Endothelial cell of hepatic sinusoid (primary cell): ENCODE measurements around the gene RALBP1.

Source experiments
- in situ Hi-C: cut with HindIII; loops from 2 replicates; pipeline ENCODE4 v1.10.0; 2017; ENCODE audit warnings: low sequenced_read_pairs

The RALBP1 gene

DNA sequence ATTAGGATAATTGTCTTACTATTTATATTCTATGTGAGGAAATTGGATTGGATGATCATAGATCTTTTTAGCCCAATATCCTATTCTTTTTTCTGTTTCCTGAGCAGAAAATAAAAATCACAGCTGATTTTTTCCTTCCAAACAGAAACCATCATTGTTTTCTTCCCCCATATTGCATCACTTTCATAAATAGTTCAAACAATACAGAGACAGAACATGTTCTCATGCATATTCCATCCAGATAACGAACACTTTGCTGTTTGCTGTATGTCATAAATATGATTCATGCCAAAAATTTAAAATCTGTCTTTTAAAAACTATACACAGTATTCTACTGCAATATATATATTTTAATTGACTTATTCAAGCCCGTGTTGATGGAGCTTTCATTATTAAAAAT, 22.0 kb upstream of the RALBP1 start:
- in situ Hi-C loops = no loop called here

DNA sequence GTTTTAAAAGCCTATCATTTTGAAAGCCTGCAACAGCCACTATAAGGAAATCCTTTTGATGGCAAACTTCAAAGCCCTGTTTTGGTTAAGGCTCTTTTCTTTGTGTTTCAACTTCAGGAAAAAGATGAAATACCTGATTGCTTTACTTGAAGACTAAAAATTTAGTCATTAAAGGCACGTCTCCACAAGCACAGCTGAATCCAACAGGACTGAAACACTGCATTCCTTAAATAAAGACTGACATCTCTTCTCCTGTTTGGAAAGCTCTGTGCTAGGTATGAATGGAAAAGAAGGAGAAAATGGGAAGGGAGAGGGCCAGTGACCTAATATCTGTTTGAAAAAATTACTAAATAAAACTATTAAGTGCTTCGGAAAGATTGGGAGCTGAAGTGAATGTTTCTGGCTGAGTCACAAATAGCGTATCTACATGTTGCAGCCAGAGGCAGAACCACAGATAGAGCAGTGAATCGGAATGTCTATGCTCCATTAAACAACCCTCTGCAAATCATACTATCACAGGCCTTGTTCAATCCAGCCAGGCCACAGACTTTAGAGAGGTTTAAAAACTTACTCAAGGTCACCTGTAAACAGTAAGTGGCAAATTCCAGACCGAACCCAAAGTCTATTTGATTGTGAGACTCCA, 21.1 kb upstream of the RALBP1 start:
- in situ Hi-C loops = no loop called here

DNA sequence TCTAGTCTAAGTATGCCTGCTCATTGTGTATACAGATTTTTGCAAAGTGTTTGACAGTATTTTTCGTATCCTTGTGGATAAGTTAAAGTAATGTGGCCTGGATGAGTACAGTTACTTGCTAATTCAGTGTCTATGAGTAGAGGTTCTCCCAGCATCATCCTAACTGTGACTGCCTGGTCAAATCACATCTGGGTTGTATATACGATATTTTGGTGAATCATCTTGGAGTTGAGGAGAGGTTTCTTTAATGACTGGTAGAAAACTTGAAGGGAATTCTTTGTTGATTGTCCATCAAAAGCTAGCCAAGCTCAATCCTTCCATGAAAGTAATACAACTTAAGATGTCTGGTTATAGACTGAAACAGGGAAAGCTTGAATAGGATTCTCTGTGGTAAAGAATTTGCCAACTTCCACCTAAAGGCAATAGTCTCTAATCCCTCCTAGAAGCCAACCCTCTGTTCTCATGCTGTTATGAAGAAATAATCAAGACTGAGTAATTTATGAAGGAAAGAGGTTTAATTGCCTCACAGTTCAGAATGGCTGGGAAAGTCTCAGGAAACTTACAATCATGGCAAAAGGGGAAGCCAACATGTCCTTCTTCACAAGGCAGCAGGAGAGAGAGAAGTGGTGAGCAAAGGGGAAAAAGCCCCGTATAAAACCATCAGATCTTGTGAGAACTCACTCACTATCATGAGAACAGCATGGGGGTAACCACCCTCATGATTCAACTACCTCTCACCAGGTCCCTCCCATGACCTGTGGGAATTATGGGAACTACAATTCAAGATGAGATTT, 19.4 kb upstream of the RALBP1 start:
- in situ Hi-C loops = no loop called here

DNA sequence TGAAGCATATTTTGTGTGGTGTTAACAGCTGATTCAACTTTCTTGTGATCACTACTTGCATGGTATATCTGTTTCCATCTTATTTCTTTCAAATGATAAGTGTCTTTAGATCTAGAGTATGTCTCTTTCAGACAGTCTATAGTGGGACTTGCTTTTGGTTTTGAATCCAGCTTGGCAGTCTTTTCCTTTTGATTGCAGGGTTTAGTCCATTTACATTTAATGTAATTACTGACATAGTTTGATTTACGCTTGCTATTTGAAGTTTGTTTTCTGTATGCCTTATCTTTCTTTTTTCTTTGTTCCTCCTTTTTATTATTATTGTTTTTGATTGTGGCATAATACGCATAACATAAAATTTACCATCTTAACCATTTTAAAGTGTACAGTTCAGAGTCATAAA, 9.2 kb upstream of the RALBP1 start:
- in situ Hi-C loops = no loop called here

DNA sequence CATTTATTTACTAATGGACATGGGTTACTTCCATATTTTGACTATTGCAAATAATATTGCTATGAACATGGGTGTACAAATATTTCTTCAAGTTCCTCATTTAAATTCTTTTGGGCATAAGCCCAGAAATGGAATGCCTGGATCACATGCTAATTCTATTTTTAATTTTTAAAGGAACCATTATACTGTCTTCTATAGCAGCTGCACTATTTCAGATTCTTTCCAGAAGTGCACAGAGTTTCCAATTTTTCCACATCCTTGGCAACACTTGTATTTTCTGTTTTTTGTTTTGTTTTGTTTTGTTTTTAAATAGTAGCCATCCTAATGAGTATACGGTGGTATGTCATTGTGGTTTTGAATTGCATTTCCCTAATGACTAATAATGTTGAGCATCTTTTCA, 8.5 kb upstream of the RALBP1 start:
- in situ Hi-C loops = no loop called here

DNA sequence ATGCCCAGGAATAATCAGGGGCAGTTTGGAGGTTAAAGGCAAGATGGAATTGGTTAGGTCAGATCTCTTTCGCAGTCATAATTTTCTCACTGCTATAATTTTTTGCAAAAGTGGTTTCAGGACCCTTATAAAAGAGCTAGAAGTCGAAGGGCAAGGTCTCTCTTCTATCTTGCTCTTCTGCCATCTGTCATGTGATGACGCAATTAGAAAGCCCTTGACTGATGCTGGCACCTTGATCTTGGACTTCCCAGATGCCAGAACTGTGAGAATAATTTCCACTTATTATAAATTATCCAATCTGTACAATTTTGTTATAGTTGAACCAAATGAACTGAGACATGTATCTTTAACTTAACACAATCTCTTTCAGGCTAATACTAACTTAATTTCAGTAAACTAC, 6.3 kb upstream of the RALBP1 start:
- in situ Hi-C loops = no loop called here

DNA sequence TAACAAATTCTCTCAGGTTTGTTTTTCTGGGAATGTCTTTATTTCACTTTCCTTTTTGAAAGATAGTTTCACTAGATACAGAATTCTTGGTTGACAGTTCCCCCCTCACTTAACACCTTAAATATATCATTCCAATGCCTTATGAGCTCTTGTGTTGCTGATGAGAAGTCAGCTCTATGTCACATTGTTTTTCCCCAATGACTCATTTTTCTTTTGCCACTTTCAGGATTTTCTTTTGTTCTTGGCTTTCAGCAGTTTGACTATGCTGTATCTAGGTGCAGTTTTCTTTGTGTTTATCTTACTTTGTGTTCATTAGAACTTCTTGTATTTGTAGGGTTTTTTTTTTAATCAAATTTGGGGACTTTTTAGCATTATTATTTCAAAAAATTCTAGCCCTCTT, 5.6 kb upstream of the RALBP1 start:
- in situ Hi-C loops = no loop called here

DNA sequence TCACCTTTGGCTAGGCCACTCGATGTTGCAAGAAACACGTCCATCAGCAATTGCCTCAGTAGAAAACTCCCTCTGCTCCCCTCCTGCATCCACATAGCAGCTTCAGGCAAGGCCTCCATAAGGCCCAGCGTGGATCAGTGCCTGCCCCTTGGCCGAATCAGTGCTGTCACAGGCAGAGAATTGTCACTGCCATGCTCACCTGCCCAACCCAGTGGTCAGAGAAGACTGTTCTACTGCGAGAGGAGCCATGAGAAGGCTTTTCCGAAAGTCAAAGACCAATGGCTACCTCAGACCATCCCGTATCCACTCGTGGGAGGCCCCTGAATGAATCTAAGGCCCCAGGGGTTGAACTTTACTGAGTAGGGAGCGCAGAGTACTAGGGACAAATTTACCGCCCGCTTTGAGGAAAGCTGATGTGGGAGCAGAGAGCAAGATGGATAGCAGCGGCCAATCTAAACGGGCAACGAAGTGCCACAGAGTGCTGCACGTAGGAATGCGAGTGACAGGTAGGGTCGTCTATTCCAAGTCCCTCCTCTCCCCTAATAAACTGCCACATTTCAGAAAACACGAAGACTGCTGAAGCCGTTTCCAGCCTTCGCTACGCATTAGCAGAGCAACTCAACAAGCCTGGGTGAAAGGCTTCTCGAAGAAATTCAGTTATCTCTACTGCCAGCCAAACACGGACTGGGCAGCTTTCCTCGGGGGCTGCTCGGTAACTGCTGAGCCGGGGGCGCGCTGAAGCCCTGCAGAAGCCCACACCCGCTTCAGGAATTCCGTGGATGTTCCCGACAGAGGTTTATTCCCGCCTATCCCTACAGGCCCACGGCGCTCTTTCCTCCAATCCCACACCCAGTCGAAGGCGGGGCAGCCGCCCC, 968 bp upstream of the RALBP1 start:
- in situ Hi-C loops = no loop called here

DNA sequence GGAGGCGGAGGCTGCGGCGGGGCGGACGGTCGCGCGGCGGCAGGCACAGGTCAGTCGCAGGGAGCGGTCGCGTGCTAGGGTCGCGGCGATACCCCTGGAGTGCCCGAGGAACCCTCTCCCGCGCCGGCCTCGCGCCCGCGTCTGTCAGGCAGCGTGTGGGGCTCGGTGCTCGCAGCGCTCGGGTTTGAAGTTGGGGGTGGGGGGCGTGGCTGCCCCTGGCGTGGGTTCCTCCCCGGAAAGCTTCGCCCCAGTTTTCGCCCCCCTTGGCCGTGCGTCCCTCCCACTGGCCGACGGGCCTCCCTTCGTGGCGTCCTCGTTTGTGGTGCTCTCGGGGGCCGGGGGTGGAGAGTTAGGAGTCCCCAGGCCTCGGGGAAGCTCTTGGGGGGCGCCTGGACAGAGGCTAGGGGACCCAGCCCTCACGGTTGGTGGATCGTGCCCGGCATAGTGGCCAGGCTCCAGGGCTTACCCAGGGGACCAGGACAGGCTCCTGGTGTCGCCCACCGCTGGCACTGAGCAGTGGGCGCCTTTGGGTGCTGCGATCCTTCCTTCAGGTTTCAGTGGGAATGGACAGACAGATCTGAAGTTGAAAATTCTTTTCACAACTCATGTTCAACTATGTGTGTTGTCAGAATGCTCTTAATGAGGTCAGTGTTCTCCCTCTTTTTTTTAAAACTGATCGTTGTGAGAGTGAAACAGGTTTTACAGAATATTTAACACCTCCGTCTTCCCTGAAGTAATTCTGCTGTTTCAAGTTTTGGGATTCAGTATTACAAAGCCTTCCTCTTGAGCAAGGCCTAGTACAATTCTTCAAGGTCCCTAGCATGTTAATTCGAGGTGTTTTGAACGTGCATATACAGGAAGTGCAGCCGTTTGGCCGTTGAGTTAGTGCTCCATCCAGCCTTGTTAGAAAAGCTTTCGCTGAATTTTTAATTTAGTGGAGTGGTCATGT, 604 bp downstream of the RALBP1 start:
- in situ Hi-C loops = loop anchor here (5.0 kb wide), 1 partner anchor 56 kb away; no protein-coding TSS in a partner anchor

DNA sequence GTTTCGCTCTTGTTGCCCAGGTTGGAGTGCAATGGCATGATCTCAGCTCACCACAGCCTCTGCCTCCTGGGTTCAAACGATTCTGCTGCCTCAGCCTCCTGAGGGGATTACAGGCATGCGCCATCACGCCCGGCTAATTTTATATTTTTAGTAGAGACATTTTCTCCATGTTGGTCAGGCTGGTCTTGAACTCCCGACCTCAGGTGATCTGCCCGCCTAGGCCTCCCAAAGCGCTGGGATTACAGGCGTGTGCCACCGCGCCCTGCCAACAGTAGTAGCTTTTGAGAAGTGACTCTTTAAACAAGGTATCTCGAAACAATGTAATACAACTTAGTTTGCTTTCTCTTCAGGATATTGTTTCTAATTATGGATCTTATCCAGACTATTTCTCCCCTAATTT, 1.6 kb downstream of the RALBP1 start:
- in situ Hi-C loops = loop anchor here (5.0 kb wide), 1 partner anchor 55 kb away; no protein-coding TSS in a partner anchor

DNA sequence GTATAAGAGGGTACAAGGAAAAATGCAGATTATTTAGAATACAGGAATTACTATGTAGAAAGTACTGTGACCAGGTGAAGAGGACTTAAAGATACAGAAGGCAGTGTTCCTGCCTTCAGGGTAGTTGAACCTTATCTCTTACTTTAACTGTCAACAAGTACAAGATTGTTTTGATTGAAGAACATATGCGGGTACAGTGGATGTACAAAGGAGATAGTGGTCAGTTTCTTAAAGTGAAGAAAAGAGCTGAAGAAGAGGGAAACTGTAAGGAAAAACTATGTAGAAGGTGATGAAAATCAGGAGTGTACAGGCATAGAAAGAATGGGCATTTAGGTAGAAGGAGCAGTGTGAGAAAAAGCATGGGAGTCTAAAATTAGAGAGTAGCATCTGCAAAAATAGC, 2.2 kb downstream of the RALBP1 start:
- in situ Hi-C loops = loop anchor here (5.0 kb wide), 1 partner anchor 55 kb away; no protein-coding TSS in a partner anchor

DNA sequence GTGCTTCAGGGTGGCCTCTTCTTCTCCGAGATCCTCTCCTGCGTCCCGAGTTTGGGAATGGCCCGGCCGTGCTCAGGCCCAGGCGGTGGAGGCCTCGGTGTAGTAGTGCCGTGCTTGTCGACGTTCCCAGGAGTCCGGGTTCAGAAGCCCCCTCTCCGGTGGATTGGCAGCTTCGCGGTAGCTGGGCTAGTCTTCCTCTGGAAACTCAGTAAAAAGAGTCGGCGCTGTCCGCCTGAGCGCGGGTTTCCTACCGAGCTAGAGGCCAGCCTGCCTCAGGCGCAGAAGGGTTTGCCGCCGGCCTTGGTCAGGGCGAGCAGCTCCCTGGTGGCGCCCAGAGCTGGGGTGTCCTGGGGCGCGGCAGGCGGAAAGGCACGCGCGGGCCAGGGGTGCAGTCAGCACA, 3.2 kb downstream of the RALBP1 start:
- in situ Hi-C loops = loop anchor here (5.0 kb wide), 1 partner anchor 54 kb away; no protein-coding TSS in a partner anchor

DNA sequence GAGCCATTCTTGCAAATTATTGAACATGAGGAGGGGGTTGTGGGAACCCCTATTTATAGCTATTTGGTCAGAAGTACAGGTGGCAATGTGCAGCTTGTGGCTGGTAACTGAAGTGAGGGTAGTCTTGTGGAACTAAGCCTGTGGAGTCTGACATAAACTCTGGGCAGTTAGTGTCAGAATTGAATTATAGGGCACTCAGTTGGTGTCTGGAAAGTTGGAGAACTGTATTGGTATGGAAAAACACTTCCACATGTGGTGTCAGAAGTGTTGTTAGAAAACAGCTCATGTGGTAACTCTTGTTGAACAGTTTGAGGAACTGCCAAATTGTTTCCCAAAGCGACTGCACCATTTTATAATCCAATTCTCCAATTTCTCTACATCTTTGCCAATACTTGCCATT, 7.5 kb downstream of the RALBP1 start:
- in situ Hi-C loops = no loop called here

DNA sequence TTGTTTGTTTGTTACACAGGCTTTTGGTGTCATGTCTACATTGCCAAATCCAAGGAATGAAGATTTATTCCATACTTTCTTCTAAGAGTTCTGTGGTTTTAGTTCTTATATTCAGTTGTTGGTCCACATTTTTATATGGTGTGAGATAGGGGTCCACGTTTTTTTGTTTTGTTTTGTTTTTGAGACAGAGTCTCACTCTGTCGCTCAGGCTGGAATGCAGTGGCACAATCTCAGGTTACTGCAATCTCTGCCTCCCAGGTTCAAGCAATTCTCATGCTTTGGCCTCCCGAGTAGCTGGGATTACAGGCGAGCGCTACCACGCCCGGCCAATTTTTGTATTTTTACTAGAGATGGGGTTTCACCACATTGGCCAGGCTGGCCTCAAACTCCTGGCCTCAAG, 8.2 kb downstream of the RALBP1 start:
- in situ Hi-C loops = no loop called here

DNA sequence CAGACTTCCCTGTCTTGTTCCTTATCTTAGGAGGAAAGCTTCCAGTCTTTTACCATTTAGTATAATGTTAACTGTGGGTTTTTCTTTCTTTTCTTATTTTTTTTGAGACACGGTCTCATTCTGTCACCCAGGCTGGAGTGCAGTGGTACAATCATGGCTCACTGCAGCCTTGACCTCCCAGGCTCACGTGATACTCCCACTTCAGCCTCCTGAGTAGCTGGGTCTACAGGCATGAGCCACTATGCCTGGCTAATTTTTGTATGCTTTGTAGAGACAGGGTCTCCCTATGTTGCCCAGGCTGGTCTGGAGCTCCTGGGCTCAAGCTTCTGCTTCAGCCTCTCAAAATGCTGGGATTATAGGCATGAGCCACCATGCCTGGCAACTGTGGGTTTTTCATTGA, 9.5 kb downstream of the RALBP1 start:
- in situ Hi-C loops = loop anchor here (5.0 kb wide), 1 partner anchor 43 kb away; no protein-coding TSS in a partner anchor

DNA sequence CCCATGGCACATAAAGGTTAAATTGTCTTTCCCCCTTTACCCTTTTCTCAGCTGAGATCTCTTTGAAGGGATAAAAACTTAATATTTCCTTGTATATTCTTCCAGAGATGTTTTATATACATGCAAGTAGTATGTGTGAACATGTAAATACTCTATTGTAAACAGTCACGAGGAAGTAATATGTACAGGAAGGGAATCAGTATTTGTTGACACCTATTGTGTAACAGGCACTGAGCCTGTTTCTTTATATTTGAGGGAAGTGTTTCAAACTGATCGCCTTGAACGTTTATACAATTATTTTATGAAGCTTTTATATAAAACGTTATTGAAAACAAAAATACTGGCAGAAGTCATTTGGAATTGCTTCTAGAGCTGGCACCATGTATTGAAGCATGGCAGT, 13.2 kb downstream of the RALBP1 start:
- in situ Hi-C loops = loop anchor here (5.0 kb wide), 1 partner anchor 46 kb away; no protein-coding TSS in a partner anchor

DNA sequence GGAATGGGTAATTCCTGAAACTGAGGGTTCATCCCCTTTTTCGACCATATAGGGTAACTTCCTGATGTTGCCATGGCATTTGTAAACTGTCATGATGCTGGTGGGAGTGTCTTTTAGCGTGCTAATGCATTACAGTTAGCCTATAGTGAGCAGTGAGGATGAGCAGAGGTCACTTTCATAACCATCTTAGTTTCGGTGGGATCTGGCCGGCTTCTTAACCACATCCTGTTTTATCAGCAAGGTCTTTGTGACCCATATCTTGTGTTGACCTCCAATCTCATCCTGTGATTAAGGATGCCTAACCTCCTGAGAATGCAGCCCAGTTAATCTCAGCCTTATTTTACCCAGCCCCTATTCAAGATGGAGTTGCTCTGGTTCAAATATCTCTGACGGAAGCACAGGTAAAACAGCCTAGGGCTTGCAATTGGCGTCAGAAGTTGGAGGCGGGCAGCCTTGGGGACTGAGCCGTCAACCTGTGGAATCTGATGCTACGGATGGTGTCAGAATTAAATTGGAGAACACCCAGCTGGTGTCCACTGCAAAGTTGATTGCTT, 19.5 kb downstream of the RALBP1 start:
- in situ Hi-C loops = no loop called here

DNA sequence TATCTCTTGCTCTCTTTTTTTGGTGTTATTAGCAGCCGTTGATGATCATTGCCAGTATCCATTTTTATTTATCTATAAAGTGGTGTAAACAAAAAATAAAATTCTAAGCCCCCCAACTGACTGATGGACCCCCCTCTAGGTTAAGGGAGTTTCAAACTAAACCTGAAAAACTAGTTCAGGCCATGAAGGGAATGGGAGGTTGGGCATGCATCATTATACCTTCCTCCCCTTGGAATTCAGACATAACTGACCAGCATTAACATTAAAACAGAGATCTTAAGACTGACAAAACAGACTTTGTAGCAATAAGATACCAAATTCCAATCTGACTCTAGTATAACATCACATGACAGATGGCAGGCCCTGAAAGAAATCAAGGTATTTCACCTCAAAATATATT, 20.2 kb downstream of the RALBP1 start:
- in situ Hi-C loops = no loop called here

DNA sequence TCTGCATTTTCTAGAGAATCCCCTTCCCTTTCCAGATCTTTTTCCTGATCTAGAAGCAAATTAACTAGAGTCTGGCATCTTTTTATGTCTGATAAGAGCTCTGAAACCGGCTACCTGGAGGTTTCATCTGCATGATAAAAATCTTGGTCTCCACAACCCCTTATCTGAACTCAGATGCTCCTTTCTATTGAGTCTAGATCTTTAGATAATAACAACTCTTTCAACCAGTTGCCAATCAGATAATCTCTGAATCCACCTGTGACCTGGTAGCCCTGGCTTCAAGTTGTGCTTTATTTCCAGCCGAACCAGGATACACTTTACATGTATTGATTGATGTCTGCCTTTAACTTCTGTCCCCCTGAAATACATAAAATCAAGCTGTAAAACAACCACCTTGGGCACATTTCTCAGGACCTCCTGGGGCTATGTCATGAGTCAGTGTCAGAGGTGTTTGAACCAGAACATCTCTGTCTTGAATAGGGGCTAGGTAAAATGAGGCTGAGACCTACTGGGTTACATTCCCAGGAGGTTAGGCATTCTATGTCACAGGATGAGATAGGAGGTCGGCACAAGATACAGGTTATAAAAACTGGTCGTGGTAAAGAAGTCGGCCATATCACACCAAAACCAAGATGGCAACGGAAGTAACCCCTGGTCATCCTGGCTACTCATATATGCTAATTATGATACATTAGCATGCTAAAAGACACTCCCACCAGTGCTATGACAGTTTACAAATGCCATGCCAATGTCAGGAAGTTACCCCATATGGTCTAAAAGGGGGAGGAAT, 20.8 kb downstream of the RALBP1 start:
- in situ Hi-C loops = no loop called here
